Measurements from ENCODE around the gene TSHR.

GRCh38 chr14:81087230-81087629 is 131.8 kb downstream of the TSHR start:
- TF ChIP-seq CTCF (IDR thresholded peaks at IDR 0.05) (no peak), POLR2A (IDR thresholded peaks at IDR 0.05) (no peak)

Measured in Peyer's patch (tissue), 4 donors.